Loucy (cell line): ENCODE measurements around the gene PCOLCE2.

Experiments
- EZH2phosphoT487 ChIP-seq: fragments of 200-600 bp; IDR thresholded peaks from 2 replicates; pipeline ENCODE4 v1.6.1; 2018; ENCODE audit warnings: antibody characterized with exemption, mild to moderate bottlenecking, moderate library complexity, borderline replicate concordance
- TF ChIP-seq, protein P1 (sequence below): fragments of 200-600 bp; sonication (generic); conservative IDR thresholded peaks from 2 replicates; pipeline ENCODE4 v1.5.1; 2014; ENCODE audit warnings: mild to moderate bottlenecking, antibody characterized with exemption, low read length

DNA sequence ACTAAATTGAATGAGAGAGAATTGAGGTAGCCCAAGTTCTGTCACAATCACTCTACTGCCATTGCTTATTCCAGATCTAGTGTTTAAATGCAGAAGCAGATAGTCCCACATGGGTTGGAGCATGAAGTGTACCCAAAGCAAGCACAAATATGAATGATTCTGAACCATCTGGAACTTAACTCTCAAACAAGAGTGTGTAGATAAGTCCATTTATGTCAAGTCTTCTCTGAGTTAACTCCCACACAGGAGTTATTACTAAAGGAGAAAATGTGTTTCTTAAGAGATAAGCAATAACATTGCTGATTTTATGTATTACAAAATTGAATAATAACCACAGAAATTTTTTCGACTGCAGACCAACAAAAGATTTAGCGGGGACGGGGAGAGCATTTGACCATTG, 41.0 kb upstream of the PCOLCE2 start:
- TF ChIP-seq, protein P1, sequence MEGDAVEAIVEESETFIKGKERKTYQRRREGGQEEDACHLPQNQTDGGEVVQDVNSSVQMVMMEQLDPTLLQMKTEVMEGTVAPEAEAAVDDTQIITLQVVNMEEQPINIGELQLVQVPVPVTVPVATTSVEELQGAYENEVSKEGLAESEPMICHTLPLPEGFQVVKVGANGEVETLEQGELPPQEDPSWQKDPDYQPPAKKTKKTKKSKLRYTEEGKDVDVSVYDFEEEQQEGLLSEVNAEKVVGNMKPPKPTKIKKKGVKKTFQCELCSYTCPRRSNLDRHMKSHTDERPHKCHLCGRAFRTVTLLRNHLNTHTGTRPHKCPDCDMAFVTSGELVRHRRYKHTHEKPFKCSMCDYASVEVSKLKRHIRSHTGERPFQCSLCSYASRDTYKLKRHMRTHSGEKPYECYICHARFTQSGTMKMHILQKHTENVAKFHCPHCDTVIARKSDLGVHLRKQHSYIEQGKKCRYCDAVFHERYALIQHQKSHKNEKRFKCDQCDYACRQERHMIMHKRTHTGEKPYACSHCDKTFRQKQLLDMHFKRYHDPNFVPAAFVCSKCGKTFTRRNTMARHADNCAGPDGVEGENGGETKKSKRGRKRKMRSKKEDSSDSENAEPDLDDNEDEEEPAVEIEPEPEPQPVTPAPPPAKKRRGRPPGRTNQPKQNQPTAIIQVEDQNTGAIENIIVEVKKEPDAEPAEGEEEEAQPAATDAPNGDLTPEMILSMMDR, result no peak
- no peak for TF ChIP-seq EZH2phosphoT487
